Hepatocyte (in vitro differentiated cells): ENCODE measurements around the gene BBIP1.

Experiments used
- CTCF ChIP-seq: fragments of 200-600 bp; sonication (generic); IDR thresholded peaks from 2 replicates; pipeline ENCODE4 v1.5.1; 2016; ENCODE audit warnings: antibody characterized with exemption, mild to moderate bottlenecking; ENCODE audit not compliant: poor library complexity
- EZH2 ChIP-seq: fragments of 200-600 bp; sonication (generic); IDR thresholded peaks from 2 replicates; pipeline ENCODE4 v1.6.1; 2016; ENCODE audit warnings: antibody characterized with exemption, mild to moderate bottlenecking, borderline replicate concordance
- EZH2phosphoT487 ChIP-seq: fragments of 200-600 bp; sonication (generic); IDR thresholded peaks from one replicate; pipeline ENCODE4 v1.6.1; 2018; ENCODE audit warnings: antibody characterized with exemption, mild to moderate bottlenecking, low read depth, moderate library complexity; ENCODE audit not compliant: unreplicated experiment, severe bottlenecking

- no peak for TF ChIP-seq CTCF
- TF ChIP-seq EZH2phosphoT487 = no peak
- no peak for TF ChIP-seq EZH2
Observed at GRCh38 chr10:110901954-110902819, 16.8 kb downstream of the BBIP1 start.
